Liver (tissue), 9 donors: ENCODE results near the gene NAXD. TPM values are rescaled to one million over a fixed set of nuclear protein-coding genes. Genes with fewer than 3 reads are reported as not detected.

Source experiments
- DNase-seq: peaks from one replicate; pipeline ENCODE4 v3.0.0-alpha.2; 2017; ENCODE audit warnings: low spot score
- H3K27ac ChIP-seq, 2 donors: one replicate each; pipeline ENCODE4 v1.7.0; 2013; ENCODE audit warnings: inconsistent platforms in 2 of 2, low read length in 2 of 2, control low read depth in 1 of 2, low read depth in 1 of 2, mild to moderate bottlenecking in 1 of 2
- H3K27me3 ChIP-seq, 4 donors: one replicate each; pipeline versions ENCODE4 v1.6.1 to v1.7.0; 2013; ENCODE audit warnings: low read length in 3 of 4, inconsistent platforms in 1 of 4, mild to moderate bottlenecking in 1 of 4, moderate library complexity in 1 of 4; ENCODE audit not compliant: control insufficient read depth in 4 of 4, insufficient read depth in 4 of 4
- H3K36me3 ChIP-seq, 4 donors: one replicate each; pipeline versions ENCODE4 v1.6.1 to v1.7.0; 2013; ENCODE audit warnings: low read length in 3 of 4, mild to moderate bottlenecking in 3 of 4, low read depth in 1 of 4, moderate library complexity in 1 of 4; ENCODE audit not compliant: control insufficient read depth in 4 of 4, insufficient read depth in 3 of 4
- H3K4me1 ChIP-seq, 4 donors: one replicate each; pipeline versions ENCODE4 v1.6.1 to v1.7.0; 2013; ENCODE audit warnings: low read length in 3 of 4, mild to moderate bottlenecking in 3 of 4, moderate library complexity in 1 of 4; ENCODE audit not compliant: control insufficient read depth in 4 of 4, insufficient read depth in 4 of 4
- H3K4me3 ChIP-seq, 3 donors: one replicate each; pipeline versions ENCODE4 v1.6.1 to v1.7.0; 2013; ENCODE audit warnings: low read length in 3 of 3, control low read depth in 1 of 3, low read depth in 1 of 3, mild to moderate bottlenecking in 1 of 3
- H3K9ac ChIP-seq, 2 donors: one replicate each; pipeline ENCODE4 v1.7.0; 2013; ENCODE audit warnings: low read length in 2 of 2, mild to moderate bottlenecking in 2 of 2, moderate library complexity in 2 of 2, control low read depth in 1 of 2, low read depth in 1 of 2
- H3K9me3 ChIP-seq, 4 donors: one replicate each; pipeline versions ENCODE4 v1.6.1 to v1.7.0; 2013; ENCODE audit warnings: low read length in 3 of 4; ENCODE audit not compliant: control insufficient read depth in 4 of 4
- ATF3 ChIP-seq: IDR thresholded peaks from 2 replicates; pipeline ENCODE4 v1.6.1; 2016; ENCODE audit warnings: antibody characterized with exemption
- FOXA2 ChIP-seq: IDR thresholded peaks from 2 replicates; pipeline ENCODE4 v1.6.1; 2016; ENCODE audit warnings: antibody characterized with exemption
- HNF4A ChIP-seq, 2 donors: conservative IDR thresholded peaks; 2 replicates each; pipeline ENCODE4 v1.6.1; 2016; ENCODE audit warnings: antibody characterized with exemption in 2 of 2, mild to moderate bottlenecking in 2 of 2
- HNF4G ChIP-seq: IDR thresholded peaks from 2 replicates; pipeline ENCODE4 v1.6.1; 2016; ENCODE audit warnings: antibody characterized with exemption
- JUND ChIP-seq, 2 donors: IDR thresholded peaks; 2 replicates each; pipeline ENCODE4 v1.6.1; 2016; ENCODE audit warnings: antibody characterized with exemption in 2 of 2
- NR2F2 ChIP-seq: IDR thresholded peaks from 2 replicates; pipeline ENCODE4 v1.6.1; 2016; ENCODE audit warnings: antibody characterized with exemption
- RAD21 ChIP-seq, 2 donors: IDR thresholded peaks; 2 replicates each; pipeline ENCODE4 v1.6.1; 2016; ENCODE audit warnings: antibody characterized with exemption in 2 of 2, mild to moderate bottlenecking in 2 of 2
- RXRA ChIP-seq, 2 donors: IDR thresholded peaks; 2 replicates each; pipeline ENCODE4 v1.6.1; 2017 to 2018; ENCODE audit warnings: antibody characterized with exemption in 2 of 2, mild to moderate bottlenecking in 1 of 2
- SP1 ChIP-seq: IDR thresholded peaks from 2 replicates; pipeline ENCODE4 v1.6.1; 2018; ENCODE audit warnings: antibody characterized with exemption, mild to moderate bottlenecking
- TAF1 ChIP-seq: conservative IDR thresholded peaks from 2 replicates; pipeline ENCODE4 v1.6.1; 2016; ENCODE audit warnings: antibody characterized with exemption, mild to moderate bottlenecking
- YY1 ChIP-seq: IDR thresholded peaks from 2 replicates; pipeline ENCODE4 v1.6.1; 2016; ENCODE audit warnings: antibody characterized with exemption, mild to moderate bottlenecking
- WGBS: extraction: QIAGEN DNeasy Blood & Tissue Kit; methylation state at CpG from one replicate; pipeline ENCODE4 v1.1.7; 2013; 5-methylcytosine and 5-hydroxymethylcytosine counted together
- polyA plus RNA-seq, 2 donors: library from polyadenylated mRNA; stranded (reverse) in 1 of 2; unstranded in 1 of 2; fragments of 200-250 nt in 1 of 2; fragments of >200 nt in 1 of 2; fragmentation: Nextera tagmentation in 1 of 2; extraction: Ambion mirVana in 1 of 2; gene quantifications; one replicate each; pipeline versions ENCODE4 v1.2.1 to v1.2.3, GENCODE V29; 2013 to 2015
- total RNA-seq, 2 donors: library from RNA; depleted of rRNA; stranded (reverse); fragments of >200 nt; gene quantifications; one replicate each; pipeline ENCODE4 v1.2.3, GENCODE V29; 2014
- TF ChIP-seq, protein P1 (sequence below): IDR thresholded peaks from 2 replicates; pipeline ENCODE4 v1.6.1; 2016; ENCODE audit warnings: antibody characterized with exemption, mild to moderate bottlenecking
- TF ChIP-seq, protein P2 (sequence below): IDR thresholded peaks from 2 replicates; pipeline ENCODE4 v1.6.1; 2016; ENCODE audit warnings: antibody characterized with exemption
- TF ChIP-seq, protein P3 (sequence below): fragments of 150-350 bp; IDR thresholded peaks from 2 replicates; pipeline ENCODE4 v1.5.1; 2017; ENCODE audit warnings: improper control_type of control experiment, low read depth, low read length; ENCODE audit not compliant: missing input control
- donor health status: healthy.
- donor health status: healthy.
- donor health status: healthy.
- donor health status: healthy.
- donor health status: healthy.

The NAXD gene
- total and polyA plus RNA-seq, 4 donors: 19.0 to 40.5 (median 27.6) TPM

- no peak for DNase-seq
- H3K4me3 ChIP-seq: peak overlapping the region; percentile 51 to 89 (median 87)
- WGBS: 5% methylated on average over 37 of the region's 37 CpGs
- no peaks in the 10 kb centered on the region for H3K9me3 ChIP-seq
- H3K27ac ChIP-seq: peak overlapping the region; percentile 98 to 99
- no peaks in the 10 kb centered on the region for H3K27me3 ChIP-seq
- no peak for TF ChIP-seq TAF1
- TF ChIP-seq JUND (IDR thresholded peaks at IDR 0.05): no peak
- no peak for TF ChIP-seq HNF4A (conservative IDR thresholded peaks at IDR 0.05)
- TF ChIP-seq ATF3: peak; percentile 8
- no peak for TF ChIP-seq HNF4G
- TF ChIP-seq, protein P1, sequence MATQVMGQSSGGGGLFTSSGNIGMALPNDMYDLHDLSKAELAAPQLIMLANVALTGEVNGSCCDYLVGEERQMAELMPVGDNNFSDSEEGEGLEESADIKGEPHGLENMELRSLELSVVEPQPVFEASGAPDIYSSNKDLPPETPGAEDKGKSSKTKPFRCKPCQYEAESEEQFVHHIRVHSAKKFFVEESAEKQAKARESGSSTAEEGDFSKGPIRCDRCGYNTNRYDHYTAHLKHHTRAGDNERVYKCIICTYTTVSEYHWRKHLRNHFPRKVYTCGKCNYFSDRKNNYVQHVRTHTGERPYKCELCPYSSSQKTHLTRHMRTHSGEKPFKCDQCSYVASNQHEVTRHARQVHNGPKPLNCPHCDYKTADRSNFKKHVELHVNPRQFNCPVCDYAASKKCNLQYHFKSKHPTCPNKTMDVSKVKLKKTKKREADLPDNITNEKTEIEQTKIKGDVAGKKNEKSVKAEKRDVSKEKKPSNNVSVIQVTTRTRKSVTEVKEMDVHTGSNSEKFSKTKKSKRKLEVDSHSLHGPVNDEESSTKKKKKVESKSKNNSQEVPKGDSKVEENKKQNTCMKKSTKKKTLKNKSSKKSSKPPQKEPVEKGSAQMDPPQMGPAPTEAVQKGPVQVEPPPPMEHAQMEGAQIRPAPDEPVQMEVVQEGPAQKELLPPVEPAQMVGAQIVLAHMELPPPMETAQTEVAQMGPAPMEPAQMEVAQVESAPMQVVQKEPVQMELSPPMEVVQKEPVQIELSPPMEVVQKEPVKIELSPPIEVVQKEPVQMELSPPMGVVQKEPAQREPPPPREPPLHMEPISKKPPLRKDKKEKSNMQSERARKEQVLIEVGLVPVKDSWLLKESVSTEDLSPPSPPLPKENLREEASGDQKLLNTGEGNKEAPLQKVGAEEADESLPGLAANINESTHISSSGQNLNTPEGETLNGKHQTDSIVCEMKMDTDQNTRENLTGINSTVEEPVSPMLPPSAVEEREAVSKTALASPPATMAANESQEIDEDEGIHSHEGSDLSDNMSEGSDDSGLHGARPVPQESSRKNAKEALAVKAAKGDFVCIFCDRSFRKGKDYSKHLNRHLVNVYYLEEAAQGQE: no peak
- TF ChIP-seq, protein P2, sequence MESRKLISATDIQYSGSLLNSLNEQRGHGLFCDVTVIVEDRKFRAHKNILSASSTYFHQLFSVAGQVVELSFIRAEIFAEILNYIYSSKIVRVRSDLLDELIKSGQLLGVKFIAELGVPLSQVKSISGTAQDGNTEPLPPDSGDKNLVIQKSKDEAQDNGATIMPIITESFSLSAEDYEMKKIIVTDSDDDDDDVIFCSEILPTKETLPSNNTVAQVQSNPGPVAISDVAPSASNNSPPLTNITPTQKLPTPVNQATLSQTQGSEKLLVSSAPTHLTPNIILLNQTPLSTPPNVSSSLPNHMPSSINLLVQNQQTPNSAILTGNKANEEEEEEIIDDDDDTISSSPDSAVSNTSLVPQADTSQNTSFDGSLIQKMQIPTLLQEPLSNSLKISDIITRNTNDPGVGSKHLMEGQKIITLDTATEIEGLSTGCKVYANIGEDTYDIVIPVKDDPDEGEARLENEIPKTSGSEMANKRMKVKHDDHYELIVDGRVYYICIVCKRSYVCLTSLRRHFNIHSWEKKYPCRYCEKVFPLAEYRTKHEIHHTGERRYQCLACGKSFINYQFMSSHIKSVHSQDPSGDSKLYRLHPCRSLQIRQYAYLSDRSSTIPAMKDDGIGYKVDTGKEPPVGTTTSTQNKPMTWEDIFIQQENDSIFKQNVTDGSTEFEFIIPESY: no peak
- TF ChIP-seq, protein P3, sequence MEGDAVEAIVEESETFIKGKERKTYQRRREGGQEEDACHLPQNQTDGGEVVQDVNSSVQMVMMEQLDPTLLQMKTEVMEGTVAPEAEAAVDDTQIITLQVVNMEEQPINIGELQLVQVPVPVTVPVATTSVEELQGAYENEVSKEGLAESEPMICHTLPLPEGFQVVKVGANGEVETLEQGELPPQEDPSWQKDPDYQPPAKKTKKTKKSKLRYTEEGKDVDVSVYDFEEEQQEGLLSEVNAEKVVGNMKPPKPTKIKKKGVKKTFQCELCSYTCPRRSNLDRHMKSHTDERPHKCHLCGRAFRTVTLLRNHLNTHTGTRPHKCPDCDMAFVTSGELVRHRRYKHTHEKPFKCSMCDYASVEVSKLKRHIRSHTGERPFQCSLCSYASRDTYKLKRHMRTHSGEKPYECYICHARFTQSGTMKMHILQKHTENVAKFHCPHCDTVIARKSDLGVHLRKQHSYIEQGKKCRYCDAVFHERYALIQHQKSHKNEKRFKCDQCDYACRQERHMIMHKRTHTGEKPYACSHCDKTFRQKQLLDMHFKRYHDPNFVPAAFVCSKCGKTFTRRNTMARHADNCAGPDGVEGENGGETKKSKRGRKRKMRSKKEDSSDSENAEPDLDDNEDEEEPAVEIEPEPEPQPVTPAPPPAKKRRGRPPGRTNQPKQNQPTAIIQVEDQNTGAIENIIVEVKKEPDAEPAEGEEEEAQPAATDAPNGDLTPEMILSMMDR: peak; percentile 6
- TF ChIP-seq YY1: no peak
- peak in 1 of 2 donors; percentile 10 for TF ChIP-seq RXRA (IDR thresholded peaks at IDR 0.05)
- no peak for TF ChIP-seq FOXA2
- no peak for TF ChIP-seq SP1
- TF ChIP-seq RAD21 (IDR thresholded peaks at IDR 0.05): peak; percentile 44 to 57
- TF ChIP-seq NR2F2: no peak
- peaks cover 10 to 49% (median 32%) of the 10 kb centered on the region in 4 donors for H3K4me1 ChIP-seq
- H3K36me3 ChIP-seq: no peaks in the 10 kb centered on the region
- H3K9ac ChIP-seq: peak overlapping the region; percentile 86 to 94
Measured at GRCh38 chr13:110616103-110617101, 1.1 kb downstream of the NAXD start.
